GM19099 (cell line): ENCODE data around the gene MED16.

Experiments used
- POLR2A ChIP-seq: IDR thresholded peaks from 3 replicates; pipeline ENCODE4 v1.6.1; 2011; ENCODE audit warnings: low read depth; ENCODE audit not compliant: insufficient read length; ENCODE audit errors: extremely low read depth

MED16 gene

DNA sequence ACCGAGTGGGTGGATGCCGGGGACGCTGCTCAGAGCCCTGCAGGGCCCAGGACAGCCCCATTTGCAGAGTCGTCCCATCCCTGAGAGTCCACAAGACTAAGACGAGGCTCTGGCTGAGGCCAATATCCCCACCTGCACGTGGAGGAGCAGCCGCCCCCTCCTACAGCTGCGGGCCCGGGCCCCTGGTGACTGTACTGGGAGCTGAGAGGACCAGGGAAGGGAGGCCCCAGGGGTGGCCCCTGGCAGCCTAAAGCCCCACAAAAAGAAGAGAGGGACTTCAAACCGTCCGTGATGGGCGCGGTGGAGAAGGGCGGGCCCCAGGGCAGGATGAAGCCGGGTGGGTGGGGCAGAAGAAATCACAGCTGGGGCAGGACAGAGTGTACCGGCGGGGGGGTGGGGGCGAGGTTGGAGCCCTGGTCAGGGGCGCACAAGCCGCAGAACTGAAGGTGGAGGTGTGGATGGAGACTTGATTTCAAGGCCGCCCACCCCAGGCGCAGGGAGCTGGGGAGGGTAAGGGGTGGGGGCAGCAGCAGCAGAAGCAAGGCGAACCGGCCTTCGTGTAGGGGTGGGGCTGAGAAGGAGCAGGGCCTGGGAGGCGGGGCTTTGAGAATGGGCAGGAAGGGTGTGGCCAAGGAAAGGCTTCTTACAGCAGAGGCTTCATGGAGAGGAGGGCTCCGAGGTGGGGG, 20.6 kb downstream of the MED16 start:
- TF ChIP-seq POLR2A = no peak

DNA sequence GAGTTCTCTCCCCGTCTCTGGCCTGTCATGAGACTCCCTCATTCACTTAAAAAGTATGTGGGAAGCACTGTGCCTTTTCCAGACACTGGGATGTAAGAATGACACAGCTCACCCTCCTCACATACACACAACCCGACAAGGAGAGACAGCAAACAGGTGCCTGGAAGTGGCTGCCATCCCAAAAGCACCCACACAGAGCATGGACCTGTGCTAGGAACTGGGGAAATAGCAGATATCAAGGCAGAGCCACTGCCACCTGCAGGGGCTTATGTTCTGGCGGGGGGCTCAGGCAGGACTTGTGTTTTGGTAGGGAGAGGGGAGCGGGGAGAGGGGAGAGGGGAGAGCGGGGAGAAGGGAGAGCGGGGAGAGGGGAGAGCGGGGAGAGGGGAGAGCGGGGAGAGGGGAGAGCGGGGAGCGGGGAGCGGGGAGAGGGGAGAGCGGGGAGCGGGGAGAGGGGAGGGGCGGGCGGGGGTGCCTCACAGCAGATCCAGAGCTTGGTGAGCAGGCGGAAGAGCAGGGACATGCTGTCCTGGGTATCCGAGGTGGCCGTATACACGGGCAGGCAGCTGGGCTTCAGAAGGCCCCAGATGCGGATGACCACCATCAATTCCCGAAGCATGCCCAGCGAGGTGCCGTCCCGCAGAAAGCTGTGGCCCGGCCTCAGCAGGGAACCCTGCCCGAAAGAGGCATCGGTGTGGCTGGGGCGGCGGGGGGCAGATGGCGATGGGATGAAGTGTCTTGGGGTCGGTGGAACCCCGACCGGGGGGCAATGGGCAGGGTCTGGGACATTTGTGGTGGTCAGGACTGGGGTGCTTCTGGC, 21.3 kb downstream of the MED16 start:
- TF ChIP-seq POLR2A = no peak

DNA sequence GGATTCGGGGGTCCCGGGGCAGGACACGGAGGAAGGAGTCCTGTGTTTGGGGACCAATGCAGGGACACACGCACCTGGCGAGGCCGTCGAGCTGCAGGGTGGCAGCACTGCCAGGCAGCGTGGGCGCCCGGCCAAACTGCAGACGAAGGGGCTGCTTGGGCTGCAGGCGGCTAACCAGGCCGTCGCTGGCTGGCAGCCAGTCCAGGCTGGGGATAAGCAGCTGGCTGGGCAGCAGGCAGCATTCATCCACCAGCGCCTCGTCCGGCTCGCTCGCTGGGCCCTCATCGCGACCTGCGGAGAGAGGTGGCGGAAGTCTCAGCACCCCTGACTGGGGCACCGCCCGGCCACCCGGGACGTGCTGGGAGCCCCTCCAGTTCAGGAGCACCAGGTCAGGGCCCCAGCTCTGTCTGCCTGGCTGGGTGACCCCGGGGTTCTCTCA, 22.0 kb downstream of the MED16 start:
- no peak for TF ChIP-seq POLR2A

DNA sequence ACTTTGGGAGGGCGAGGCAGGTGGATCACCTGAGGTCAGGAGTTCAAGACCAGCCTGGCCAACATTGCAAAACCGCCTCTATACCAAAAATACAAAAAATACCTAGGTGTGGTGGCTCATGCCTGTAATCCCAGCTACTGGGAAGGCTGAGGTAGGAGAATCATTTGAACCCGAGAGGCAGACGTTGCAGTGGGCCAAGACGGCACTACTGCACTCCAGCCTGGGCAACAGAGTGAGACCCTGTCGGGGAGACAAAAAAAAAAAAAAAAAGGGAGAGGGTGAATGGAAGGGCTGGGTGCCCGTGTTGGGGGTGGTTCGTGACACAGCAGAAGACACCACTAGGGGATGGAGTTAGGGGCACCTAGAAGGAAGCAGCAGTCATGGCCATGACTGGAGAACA, 22.7 kb downstream of the MED16 start:
- no peak for TF ChIP-seq POLR2A

DNA sequence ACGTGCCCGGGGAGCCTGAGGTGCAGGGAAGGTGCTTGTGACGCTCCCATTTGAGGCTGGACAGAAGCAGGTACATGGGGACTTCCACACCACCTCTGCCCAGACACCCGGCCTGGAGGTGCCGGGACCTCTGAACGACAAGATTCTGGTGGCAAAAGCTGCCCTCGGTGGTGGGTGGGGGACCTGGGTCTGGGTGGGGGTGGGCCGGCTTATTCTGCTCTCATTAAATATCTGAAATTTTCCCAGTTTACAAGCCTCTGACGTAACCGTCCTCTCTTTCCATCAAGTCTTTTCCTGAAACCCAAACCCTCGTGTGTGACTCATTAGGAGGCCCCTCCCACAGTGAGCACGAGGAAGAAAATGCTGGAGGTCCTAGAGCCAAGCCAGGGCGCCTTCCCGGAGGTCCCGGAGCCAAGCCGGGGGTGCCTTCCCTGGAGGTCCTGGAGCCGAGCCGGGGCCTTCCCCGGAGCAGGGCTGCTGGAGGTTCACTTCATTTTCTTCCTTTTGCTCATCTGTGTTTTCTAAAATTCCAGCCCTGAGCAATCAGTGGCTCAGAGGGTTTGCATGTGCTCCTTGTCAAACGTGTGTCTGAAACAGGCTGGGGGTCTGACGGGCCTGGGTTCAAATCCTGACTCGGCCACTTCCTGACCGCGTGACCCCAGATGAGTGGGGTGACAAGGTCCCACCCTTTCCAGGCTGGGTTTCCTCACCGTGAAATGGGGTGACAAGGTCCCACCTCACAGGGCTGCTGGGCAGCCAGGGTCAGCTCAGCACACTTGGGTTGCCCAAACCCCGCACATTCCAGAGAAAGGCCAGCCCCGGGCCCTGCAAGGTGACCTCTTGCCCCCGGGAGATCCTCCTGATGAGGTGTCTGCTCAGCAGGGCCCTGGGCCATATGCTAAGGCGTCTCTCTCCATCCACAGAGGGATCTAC, 23.5 kb downstream of the MED16 start:
- no peak for TF ChIP-seq POLR2A

DNA sequence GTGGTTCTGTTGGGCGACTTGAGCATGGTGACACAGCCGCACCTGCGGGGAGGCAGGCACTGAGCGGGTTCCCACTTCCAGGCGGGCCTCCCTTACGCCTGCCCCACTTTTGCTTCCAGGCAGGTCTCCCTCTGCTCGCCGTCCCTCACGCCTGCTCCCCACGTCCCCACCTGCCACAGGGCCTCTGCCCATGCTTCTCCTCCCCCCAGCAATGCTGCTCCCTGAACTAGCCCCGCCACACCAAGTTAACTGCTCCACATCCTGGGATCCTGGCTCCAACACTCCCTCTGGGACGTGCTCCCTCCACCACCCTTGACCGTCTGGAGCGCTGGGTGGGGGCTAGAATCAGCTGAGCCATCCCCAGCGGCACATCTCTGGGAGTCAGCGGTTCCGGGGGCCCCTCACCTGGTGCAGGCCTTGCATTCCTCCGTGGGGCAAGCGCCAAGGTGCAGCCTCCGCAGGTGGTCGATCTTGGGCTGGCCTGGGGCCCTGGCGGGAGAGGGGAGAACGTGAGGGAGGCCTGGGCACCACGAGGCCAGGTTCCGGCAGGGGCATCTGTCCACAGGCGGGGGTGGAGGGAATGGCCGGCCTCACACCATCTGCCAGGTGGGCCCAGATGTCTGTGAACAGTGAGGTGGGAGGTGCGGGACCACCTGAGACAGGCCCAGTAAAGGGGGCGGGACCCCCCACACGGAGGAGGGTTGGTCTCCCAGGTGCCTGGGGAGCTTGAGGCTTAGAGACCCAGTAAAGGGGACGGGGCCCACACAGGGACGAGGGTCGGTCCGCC, 24.3 kb downstream of the MED16 start:
- no peak for TF ChIP-seq POLR2A

DNA sequence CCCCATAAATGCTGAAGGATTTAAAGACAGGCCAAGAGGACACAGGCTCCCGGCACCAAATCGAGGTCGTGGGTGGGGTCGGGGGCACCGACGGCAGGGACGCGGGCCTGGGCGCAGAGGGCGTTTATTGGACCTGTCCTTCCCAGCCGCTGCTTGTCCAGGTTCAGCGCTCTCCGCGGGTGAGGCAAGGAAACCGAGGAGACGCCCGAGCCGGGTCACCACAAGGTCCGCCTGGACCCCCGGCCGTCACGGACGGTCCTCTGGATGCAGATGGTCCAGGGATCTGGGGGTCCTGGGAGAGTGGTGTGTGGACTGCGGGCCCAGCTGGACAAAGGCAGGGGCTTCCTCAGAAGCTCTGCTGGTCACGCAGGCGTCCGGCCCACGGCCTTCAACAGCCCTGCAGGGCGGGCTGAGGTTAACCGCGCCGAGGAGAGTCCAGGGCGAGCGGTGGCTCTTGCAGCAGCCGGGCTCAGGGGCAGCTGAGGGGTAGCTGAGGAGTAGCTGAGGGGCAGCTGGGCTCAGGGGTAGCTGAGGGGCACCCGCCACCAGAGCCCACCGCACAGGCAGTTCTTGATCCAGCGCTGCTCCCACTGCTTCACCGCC, 25.0 kb downstream of the MED16 start:
- TF ChIP-seq POLR2A = no peak

DNA sequence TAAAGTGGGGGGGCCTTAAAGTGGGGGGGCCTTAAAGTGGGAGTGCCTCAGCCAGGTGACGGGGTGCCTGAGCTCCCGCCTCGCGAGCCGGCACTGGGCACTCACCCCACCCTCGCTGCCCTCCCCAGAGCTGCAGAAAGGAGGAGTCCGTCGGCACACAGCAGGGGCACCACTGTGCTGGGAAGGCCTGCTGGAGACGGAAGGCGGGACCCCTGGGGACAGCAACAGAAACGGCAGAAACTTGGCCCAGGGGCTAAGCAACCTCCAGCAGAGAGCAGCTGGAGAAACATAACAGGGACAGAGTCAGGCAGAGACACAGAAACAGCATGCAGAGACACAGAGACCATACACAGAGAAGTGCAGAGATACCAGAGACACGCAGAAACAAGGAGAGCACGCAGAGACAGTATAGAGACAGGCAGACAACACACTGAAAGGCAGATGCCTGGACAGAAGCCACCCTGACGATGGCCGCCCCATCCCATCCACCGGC, 25.6 kb downstream of the MED16 start:
- TF ChIP-seq POLR2A = no peak

DNA sequence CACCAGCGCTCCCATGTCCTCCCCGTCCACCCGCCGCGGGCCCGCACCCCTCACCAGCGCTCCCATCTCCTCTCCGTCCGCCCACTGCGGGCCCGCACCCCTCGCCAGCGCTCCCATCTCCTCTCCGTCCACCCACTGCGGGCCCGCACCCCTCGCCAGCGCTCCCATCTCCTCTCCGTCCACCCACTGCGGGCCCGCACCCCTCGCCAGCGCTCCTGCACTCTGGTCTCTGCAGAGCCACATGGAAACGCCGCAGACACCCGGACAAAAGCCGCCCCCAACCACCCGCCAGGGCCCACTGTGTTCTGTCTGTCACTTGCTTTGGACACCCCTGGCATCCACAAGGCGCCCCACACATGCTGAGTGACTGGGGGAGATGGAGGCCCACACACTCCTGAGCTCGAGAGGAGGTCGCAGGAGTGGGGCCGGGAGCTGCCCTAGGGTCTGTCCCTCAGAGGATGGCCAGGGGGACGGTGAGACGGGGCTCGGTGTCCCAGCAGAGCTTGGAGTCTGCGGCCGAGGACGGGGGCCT, 26.2 kb downstream of the MED16 start:
- no peak for TF ChIP-seq POLR2A

DNA sequence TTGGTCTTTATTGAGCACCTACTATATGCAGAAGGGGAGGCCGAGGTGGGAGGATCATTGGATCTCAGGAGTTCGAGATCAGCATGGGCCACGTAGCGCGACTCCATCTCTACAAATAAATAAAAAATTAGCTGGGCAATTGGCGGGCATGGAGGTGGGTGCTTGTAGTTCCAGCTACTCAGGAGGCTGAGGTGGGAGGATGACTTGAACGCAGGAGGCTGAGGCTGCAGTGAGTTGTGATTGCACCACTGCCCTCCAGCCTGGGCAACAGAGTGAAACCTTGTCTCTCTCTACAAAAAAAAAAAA, 29.7 kb downstream of the MED16 start:
- no peak for TF ChIP-seq POLR2A

DNA sequence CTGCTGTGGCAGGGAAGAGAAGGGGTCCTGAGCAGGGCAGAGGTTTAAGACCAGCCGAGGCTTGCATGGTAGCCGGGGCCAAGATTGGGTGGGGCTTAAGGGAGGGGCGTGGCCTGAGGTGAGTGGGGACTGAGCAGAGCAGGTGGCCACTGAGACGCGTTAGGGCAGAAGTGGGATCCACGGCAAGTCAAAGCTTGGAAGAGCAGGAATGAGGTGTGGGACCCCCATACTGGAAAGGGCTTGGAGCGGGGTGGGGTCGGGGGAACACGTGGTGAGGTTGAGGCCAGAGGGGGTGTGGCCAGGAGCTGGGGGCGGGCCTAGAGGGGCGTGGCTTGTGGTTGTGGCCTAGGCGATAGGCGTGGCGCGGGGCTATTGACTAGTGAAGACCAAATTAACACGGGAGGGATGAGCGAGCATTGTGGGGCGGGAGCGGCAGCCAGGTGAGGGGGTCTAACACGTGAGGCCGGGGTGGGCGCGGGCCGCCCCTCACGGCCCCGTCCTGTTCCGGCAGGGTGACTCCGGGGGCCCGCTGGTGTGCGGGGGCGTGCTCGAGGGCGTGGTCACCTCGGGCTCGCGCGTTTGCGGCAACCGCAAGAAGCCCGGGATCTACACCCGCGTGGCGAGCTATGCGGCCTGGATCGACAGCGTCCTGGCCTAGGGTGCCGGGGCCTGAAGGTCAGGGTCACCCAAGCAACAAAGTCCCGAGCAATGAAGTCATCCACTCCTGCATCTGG, 30.2 kb downstream of the MED16 start:
- TF ChIP-seq POLR2A = no peak

DNA sequence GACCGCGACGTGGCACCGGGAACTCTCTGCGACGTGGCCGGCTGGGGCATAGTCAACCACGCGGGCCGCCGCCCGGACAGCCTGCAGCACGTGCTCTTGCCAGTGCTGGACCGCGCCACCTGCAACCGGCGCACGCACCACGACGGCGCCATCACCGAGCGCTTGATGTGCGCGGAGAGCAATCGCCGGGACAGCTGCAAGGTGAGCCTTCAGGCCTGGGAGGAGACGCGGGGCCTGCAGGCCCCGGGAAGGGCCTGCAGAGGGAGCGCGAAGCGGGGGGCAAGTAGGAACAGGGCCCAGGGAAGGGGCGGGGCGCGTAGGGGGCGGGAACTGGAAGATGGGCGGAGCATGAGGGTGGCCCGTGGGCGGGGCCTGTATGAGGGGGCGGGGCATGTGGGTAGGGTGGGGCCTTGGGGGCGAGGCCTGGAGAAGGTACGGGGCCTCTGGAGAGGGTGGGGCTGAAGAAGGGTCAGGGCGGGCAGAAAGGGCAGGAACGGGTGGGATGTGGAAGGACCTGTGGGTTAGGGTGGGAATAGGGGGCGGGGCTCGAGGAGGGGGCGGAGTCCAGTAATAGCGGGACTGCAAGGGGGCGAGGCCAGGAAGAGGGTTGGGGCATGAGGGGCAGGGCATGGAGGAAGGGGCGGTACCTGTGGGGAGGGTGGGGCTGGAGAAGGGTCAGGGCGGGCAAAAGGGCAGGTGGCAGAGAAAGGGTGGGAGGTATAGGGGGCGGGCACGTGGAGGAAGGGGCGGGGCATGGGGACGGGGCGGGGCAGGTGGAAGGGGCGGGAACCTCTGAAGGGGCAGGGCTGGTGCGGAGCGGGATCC, 31.0 kb downstream of the MED16 start:
- no peak for TF ChIP-seq POLR2A
